NOMO-1 treated with dmso at 0.1 percent for 144 hours (cell line): ENCODE results near the gene FKBP1A.

ENCODE experiments used
- DNase-seq: peaks from one replicate; lab custom pipeline; 2025; ENCODE audit not compliant: unreplicated experiment; lab: John Stamatoyannopoulos, UW

Gene FKBP1A

DNA sequence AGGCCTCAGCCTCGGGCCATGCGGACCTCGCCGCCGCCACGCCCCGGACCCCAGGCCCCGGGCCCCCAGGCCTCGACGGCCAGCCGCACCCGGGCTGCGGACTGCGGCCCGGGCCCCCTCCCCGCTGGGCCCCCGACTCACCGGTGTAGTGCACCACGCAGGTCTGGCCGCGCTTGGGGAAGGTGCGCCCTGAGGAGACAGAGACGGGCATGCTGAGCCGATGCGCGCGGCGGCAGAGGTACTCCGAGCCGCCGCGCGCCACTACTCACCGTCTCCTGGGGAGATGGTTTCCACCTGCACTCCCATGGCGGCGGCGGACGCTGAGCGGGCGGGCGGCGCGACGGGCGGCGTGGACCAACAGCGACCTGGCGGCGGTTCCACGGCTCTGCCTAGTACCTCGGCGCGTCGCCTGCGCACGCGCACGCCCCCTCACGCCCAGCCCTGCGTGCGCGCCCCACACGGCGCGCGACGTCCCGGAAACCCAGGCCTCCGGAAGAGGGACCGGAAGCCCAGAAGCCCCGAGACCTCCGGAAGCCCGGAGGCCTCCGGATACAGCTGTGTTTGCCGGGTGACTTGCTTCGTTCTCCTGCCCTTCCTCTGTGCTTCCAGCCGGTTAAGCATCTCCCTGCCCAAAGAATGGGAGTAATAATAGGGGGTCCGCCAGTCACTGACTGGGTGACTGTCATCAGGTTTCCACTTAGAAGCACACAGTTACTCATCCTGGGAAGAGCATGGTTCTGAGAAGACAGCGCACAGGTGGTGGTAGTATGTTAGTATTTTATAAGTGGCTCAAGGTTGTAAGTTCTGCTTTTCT lies at the start of gene FKBP1A:
Gene FKBP1A (minus strand): TSS at position 362 of the 814 bp plus-strand sequence. CDS start 56 bp downstream, at position 306.
- peak; percentile 85 for DNase-seq

DNA sequence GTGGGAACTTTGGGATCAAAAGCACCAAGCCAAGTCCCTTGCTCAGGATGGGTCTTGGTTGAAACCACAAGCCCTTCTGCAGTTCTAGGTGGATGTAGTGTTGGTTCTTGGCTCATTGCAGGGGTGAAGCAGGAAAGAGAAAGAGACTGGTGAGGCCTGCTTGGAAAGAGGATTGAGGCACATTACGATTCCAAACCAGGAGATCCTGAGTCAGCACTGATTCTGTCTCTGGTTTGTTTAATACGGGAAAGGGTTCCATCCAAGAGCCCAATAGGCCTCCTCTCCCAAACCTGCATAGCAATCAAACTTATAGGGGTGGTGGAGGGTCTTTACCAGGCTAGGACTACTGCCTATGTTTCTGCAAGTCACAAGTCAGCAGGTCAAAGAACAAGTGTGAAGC lies 49.5 kb upstream of the FKBP1A start:
- no peak for DNase-seq

DNA sequence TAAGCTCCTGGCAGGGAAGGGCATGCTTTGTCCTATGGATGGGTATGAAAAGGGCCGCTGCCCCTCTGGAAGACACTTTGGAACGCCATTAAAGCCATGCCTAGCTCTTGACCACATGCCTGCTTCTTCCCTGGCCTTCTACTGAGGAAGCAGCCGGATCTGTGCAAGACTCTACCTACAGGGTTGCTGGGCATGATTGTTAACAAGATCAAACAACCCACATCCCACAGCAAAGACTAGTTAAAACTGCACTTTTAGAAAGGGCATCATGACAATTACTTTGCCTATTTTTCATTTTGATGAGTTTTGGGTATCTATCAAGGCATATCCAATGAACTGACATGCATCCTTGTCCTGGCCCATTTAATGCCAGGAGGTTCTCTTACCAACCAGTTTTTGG lies 48.3 kb upstream of the FKBP1A start:
- no peak for DNase-seq

DNA sequence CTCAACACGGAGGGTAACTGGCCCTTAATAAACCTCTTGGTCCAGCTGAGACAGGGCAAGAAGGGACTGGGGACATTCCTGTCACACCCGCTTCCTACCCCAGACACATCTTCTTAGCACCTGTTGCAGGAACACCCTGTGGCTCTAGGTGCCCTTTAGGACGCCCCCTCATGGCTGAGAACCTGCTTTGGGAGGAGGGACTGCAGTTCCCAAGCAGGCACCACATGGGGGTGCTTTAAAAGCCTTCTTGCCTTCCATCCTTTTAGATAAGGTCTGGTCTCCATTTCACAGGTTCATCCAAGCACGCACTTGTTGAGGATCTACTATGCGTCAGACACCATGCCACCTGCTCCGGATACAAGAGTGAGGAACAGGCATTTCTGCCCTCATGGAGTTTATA lies 47.2 kb upstream of the FKBP1A start:
- DNase-seq = no peak

DNA sequence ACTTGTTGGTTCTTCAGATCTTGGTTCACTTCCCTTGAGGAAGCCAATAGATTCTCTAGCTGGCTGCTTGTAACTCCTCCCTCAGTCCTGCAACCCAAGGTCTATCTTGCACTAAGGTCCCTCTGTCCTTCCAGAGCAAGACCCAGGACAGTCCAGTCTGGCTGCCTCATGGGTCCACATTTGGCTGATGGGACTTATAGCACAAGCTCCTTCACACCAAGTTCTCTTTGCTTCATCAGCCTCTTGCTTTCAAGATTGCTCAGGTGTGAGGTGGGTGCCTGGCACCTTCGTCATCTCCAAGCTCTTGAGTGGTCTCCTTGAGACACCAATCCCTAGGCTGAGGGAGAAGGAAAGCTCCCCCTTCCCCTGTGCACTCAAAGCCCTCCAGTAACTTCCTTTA lies 45.5 kb upstream of the FKBP1A start:
- DNase-seq = no peak

DNA sequence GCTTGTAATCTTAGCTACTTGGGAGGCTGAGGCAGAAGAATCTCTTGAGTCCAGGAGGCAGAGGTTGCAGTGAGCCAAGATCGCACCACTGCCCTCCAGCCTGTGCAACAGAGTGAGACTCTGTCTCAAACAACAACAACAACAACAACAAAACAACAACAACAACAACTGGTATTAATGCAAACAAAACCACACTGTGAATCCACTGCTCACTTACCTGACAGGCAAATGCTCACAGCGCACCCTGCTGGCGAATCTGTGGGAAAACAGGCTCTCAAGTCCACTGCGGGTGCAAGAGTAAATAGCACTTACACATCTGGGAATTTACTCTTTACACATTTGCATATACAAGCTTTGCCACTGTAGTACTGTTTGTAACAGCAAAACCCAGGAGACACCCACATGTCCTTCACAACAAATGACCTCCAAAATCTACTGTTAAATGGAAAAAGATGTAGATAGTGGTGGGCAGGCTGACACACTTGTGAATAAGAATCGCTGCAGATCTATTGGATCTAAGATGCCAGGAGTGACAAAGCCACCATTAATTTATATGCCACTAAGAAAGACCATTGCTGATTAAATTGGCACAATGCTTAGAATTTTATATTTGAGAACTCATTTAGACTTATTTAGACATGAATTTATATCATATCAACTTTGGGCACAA lies 44.5 kb upstream of the FKBP1A start:
- DNase-seq = peak; percentile 18

DNA sequence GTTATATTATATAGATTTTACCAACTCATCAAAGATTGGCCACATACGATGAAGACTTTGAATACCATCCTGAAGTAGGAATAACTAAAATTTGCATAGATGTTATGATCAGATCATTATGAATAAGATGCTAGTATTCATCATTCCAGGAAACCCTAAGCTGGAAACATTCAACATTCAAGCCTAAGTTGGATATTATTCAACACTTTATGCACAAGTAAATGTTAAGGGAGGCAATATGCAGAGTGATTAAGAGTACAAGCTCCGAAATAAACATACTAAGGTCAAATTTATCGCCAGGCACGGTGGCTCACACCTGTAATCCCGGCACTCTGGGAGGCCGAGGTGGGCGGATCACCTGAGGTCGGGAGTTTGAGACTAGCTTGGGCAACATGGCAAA lies 43.4 kb upstream of the FKBP1A start:
- no peak for DNase-seq

DNA sequence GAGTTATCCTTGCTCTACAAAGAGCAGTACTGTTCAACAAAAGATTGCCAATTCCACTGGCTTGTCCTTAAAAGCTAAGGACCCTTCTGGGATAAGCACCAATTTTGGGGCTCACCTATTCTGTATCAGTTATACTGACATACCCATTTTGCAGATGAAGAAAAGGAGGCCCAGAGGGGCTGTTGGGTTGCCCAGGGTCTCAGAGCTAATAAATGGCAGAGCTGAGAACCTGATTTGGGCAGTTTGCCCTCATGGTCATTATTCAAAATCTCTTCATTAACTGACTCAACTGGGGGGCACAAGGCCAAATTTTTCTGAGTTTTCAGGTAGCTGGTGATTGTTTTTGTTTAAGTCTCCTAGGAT lies 42.5 kb upstream of the FKBP1A start:
- DNase-seq = no peak

DNA sequence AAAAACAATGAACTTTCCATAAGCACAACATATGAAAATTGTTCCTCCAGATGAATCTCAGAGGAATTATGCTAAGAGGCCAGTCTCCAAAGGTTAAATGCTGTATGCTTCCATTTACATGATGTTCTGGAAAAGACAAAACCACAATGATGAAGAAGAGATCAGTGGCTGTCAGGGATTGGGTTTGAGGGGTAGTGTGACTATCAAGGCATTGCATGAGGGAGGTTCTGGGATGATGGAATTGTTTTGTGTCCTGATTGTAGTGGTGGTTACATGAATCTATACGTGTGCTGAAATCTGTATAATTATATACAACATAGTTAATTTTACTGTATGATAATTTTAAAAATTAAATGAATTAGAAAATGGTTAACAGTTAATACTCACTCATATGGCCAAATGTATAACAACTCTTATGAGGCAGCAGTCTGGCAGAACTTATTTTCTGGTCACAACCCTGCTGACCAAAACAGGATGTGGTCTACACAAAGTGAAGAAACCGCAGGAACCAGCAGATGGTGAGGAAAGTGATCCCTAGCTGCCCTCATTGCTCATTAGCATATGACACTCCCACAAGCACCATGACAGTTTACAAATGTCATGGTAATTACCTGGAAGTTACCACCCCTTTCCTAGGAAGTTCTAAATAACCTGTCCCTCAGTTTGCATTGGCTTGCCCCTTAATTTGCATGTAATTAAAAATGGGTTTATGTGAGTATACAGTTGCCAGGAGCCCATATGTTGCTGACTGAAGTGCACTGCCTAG lies 41.9 kb upstream of the FKBP1A start:
- peak; percentile 89 for DNase-seq

DNA sequence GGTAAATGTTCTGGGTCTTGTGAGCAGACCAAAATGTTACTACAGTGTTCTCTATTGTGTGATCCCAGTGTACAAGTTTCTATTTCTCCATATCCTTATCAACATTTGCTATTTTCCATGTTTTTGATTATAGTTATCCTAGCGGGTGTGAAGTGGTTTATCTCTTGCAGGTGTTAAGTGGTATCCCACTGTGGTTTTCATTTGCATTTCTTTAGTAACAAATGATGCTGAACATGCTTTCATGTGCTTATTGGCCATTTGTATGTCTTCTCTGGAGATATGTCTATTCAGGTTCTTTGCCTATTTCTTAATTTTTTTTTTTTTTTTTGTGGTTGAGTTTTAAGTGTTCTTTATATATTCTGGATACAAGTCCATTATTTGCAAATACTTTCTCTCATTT lies 38.3 kb upstream of the FKBP1A start:
- no peak for DNase-seq

DNA sequence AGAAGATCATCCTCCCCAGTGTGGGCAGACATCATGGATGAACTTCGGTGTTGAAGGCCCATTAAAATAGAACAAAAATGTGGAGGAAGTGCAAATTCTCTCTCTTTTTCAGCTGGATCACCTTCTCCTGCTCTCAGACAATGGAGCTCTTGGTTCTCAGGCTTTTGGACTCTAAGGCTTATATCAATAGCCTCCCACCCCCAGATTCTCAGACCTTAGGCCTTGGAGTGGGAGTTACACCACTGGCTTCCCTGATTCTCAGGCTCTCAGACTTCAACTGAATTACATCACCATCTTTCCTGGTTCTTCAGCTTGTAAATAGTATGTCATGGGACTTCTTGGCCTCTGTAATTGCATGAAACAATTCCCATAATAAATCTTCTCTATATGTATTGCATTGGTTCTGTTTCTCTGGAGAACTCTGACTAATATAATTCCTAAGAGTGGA lies 37.2 kb upstream of the FKBP1A start:
- no peak for DNase-seq

DNA sequence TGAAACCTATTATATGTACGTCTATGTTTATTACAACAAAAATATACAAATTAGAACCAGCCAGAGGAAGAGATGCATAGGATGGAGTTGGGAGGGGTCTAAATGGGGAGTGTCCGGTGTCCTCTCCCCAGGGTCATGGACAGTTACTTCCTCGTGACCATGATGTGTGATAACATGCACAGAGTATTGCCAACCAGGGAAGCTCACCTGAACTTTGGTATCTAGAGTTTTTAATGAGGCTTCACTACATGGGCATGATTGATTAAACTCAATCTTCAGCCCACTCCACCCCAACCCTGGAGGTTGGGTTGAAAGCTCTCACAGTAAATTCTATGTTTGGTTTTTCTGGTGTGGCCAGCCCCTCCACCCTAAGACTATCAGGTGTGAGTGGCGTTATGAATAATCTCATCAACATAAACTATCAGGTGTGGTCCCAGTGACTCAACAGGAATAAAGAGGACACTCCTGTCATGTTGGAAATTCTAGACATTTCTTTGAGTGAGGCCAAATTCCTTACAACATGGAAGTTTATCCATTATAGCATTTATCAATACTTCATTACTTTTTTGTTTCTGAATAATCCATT lies 36.4 kb upstream of the FKBP1A start:
- DNase-seq = no peak

DNA sequence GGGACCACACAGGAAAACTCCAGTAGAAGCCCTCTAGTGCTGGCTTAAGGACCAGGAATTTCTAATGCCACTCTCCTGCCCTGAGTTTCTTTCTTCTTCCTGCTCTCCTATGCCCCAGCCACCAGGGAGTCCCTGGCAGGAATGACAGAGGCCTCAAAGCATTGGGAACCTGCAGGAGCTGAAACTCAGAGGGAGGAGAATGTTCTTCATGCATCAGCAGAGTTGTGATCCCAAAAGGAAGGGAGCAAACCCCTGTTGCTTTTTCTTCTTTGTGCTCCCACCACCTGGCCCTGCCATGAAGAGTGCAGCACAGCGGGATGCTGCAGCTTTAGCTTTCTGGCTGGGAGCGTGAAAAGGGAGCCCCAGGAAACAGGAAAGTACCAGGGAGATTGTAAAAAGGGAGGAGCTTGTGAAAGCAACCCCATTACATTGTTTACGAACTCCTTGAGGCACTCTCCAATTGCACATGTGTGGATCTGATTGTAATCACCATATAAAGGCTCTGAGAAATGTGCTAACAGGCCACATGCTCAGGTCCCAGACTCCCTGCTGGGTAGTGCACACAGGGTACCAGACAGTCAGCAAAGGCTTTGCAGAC lies 34.7 kb upstream of the FKBP1A start:
- DNase-seq = no peak

DNA sequence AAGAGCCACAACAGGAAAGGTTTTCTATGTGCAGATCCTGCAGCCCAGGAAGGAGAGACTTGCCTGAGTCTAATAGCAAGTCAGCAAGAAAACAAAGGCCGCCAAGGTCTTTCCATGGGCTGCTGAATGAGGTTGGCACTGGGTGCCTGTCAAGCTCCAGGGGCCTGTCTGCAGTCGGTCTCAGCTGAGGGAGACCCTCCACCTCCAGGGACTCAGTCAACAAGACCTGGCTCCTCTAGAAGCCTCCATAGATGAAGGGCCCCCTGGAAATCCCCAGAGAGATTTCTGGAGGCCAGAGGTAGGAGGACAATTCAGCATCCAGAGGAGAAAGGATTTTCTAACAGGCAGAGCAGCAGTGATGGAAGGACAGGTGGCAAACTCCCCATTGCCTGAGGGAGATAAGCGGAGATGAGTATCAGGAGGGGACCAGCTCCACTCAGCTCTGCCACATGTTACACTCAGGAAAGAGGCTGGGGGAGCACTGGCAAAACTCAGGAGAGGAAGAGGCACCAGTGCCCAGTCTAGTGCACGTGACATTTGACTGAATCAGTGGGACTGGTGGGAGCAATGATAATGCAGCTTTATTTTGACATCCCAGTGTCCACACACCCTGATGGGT lies 33.5 kb upstream of the FKBP1A start:
- no peak for DNase-seq

DNA sequence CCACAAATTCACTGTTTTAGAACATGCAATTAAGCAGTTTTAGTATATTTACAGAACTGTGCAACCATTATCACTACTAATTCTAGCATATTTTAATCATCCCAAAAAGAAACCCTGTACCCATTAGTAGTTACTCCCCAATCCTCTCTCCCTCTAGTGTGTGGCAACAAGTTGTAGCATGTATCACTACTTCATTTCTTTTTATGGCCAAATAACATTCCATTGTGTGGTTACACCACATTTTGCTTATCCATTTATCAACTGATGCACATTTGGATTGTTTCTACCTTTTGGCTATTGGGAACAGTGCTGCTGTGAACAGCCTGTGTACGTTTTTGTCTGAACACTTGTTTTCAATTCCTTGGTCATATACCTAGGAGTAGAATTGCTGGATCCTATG lies 31.5 kb upstream of the FKBP1A start:
- DNase-seq = no peak

DNA sequence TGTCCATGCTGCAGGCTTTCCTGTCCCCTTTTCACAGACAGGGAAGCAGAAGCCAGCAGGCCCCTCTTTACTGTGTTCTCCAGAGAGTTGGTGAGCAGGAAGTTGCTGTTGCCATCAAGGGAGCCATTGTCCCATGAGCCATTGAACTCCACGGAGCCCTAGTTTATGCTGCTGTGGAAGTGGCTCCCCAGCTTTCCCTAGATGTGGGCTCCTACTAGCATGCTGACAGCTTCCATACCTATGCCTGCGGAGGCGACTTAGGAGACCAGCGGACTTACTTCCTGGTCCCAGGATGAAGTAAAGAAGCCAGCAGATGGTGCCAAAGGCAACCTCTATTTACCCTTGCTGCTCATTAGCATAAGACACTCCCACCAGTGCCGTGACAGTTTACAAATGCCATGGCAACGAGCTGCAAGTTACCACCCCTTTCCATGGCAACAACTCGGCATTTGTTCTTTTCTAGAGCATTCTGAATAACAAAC lies 30.8 kb upstream of the FKBP1A start:
- DNase-seq = no peak

DNA sequence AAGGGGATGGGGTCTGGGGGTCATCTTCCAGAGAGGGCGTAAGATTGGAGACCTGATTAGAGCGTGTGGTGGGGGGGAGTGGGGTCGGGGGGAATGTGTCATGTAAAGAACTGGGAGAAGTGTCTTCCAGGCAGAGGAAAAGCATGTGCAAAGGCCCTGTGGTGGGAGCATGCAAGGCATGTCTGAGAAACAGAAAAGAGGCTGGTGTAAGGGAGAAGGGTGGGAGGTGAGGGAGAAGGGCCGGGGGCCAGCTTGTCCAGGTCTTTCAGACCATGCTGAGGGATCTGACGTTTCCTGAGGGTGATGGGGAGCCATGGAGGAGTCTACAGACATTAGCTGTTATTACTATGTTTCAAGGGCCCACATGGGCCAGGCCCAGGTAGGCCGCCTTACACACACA lies 30.4 kb upstream of the FKBP1A start:
- DNase-seq = no peak

DNA sequence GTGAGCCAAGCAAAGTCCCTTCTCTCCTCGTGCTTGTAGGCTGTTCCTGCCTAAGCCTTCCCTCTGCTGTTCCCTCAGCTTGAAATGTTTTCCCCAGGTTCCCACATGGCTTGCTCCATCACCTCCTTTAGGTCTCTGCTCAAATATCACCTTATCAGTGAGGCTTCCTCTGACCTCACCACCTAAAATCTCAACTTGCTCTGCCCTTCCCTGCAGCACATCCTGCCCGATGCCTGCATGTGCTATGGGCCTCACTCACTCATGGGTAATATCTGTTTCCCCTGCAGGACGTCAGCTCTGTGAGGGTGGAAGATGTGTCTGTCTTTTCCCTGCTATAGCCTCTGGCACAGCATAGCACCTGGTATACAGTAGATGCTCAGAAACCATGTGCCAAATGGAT lies 29.9 kb upstream of the FKBP1A start:
- DNase-seq = no peak

DNA sequence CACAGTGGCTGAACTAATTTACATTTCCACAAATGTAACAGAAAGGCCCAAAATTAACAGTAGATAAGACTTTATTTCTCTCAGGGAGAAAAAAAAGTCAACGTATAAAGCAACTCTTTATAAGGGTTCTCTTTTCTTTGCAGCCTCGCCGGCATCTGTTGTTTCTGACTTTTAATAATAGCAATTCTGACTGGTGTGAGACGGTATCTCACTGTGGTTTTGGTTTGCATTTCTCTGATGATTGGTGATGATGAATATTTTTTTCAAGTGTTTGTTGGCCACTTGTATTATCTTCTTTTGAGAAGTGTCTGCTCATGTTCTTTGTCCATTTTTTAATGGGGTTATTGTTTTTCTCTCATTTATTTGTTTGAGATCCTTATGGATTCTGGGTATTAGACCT lies 27.2 kb upstream of the FKBP1A start:
- DNase-seq = no peak

DNA sequence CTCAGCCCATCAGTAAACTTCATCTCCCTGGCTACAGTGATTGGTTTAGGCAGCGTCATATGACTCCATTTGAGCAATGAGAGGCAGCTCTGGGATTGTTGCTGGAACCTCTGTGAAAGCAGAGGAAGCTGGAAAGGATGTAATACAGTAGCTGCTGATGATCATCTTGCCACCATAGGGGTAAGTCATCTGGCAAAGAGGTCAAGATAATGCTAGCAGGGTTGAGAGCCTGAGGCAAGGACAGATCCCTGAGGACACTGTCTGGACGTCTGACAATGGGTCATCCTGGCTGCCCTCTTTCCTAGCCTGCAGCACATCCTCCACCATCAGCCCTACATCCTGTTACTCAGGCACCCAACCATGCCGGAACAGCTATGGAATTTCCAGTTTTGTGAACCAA lies 25.5 kb upstream of the FKBP1A start:
- no peak for DNase-seq

DNA sequence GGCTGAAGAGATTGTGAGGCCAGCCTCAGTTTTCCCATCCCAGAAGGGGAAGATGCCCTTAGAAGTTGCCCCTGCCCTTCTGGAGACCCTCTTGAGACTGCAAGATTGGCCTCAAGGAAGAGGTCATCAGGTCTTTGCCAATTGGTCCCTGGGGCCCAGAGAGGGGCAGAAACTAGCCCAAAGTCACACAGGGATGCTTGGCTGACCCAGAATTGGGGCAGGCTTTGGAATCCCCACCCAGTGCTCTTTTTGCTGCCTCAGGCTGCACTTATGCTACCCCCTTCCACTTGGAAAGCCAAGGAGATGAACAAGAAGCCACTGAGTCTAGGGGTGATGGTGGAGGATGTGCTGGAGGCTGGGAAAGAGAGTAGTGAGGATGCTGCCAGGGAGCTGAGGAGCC lies 24.9 kb upstream of the FKBP1A start:
- no peak for DNase-seq
